NOMO-1 treated with DMSO at 0.1 percent for 48 hours (cell line): ENCODE data around the gene RAB38.
A peak's percentile ranks its signal among the peaks of the same experiment; 100 is the strongest.

Source experiments
- DNase-seq: peaks from one replicate; lab custom pipeline; 2025; ENCODE audit not compliant: unreplicated experiment; lab: John Stamatoyannopoulos, UW

The RAB38 gene

DNA sequence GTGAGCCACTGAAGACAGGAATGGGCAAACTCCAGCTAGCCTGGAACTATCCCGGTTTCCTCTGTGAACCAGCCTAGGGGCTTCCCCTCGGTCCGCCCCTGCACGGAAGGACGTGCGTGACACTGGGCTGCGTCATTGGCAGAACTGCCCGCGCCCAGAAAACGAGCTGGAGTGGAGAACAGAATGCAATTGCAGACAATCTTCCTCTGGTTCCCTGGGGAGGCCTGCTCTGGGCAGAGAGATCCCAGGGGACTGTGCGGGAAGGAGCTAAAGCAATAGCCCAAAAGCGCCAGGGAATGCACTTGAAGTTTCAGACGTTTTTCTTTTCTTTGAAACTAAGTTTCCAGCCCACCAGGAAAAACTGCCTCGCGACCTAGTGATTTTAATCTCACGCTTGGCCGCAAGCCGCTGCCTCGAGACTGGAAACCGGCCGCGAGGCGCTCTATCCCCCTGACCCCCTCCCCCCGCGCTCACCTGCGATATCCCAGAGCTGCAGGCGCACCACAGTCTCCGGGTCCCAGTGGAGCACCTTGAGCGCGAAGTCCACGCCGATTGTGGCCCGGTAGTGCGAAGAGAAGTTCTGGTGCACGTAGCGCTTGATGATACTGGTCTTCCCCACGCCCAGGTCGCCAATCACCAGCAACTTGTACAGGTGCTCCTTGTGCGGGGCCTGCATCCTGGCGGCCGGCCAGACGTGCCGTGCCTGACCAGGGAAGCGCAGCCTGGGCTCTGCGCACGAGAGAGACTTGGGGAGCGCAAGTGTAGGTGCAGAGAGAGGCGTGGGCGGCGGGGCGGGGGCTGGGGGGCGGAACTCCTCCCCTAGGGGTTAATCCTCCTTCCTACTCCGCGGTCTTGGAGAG is at the start of gene RAB38:
Gene RAB38 (minus strand): TSS at position 735 of the 860 bp plus-strand sequence. CDS start 59 bp downstream, at position 676.
- no peak for DNase-seq

DNA sequence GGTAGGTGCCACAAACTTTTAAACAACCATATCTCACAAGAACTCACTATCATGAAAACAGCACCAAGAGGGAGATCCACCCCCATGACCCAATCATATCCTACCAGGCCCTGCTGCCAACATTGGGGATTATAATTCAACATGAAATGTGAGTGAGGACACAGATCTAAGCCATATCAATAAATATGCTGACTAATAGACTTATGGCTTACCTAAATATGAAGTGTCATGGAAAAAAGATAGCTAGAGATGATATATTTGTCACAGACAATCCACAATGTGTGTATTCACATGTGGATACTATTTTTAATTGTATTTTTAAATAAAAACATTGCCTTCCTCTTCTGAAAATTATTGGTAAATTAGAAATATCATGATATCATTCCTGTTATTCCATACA is 38.2 kb upstream of the RAB38 start:
- no peak for DNase-seq

GRCh38 chr11:88212300-88212699 is 37.1 kb upstream of the RAB38 start:
- DNase-seq: no peak

DNA sequence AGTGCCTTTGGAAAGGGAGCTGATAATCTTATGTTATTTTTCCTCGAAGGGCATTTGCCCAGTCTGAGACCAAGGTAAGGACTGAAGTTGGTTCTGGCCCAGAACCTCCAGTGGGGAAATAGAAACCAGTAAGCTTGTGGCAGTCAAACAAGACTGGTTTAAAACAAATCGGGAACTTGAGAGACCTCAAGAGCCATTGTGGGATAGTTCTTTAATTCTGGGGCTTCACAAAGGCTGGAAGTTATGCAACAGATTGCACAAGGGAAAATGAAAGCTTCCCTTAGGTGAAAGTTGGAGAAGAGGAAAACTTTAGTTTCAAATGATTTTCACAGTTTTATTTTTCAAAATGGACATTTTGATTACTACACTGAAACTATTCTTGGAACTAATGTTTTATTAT is 33.5 kb upstream of the RAB38 start:
- DNase-seq: peak; percentile 67

- DNase-seq: no peak
Measured at GRCh38 chr11:88206751-88207150, 31.5 kb upstream of the RAB38 start.

DNA sequence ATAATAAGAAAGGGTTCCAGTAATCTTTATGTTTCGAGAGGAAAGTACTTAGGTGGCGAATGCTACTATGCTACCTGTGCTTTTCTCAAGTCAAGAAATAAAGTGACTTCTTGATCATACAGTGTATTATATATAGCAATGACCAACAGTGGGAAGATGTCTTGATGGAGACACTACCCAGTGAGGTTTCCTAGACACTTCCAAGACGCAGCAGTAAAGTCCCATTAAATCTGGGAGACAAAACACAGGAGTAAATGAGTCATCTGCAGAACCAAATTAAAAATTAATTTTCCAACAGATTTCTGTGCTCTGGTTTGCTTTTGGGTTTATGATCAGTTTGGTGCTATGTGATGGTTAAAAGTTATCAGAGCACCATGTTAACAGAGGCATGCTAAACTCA is 29.1 kb upstream of the RAB38 start:
- no peak for DNase-seq

- no peak for DNase-seq
Measured at GRCh38 chr11:88203604-88204003, 28.4 kb upstream of the RAB38 start.

- no peak for DNase-seq
Measured at GRCh38 chr11:88202498-88202897, 27.3 kb upstream of the RAB38 start.

DNA sequence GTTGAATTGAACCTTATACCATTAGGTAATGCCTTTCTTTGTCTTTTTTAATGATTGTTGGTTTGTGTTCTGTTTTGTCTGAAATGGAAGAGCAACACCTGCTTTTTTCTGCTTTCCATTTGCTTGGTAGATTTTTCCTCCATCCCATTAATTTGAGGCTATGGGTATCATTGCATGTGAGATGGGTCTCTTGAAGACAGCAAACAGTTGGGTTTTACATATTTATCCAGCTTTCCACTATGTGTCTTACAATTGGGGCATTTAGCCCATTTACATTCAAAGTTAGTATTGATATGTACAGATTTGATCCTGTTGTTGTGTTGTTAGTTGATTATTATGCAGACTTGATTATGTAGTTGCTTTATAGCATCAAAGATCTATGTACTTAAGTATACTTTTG is 21.1 kb upstream of the RAB38 start:
- no peak for DNase-seq

DNA sequence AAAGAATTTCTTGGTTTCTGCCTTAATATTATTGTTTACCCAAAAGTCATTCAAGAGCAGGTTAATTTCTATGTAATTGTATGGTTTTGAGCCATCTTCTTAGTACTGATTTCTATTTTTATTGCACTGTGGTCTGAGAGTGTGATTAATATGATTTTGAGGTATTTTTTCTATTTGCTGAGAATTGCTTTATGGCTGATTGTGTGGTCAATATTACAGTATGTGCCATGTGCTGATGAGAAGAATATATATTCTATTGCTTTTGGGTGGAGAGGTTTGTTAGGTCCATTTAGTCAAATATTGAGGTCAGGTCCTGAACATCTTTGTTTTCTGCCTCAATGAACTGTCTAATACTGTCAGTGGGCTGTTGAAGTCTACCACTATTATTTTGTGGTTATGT is 20.7 kb upstream of the RAB38 start:
- DNase-seq: no peak

DNA sequence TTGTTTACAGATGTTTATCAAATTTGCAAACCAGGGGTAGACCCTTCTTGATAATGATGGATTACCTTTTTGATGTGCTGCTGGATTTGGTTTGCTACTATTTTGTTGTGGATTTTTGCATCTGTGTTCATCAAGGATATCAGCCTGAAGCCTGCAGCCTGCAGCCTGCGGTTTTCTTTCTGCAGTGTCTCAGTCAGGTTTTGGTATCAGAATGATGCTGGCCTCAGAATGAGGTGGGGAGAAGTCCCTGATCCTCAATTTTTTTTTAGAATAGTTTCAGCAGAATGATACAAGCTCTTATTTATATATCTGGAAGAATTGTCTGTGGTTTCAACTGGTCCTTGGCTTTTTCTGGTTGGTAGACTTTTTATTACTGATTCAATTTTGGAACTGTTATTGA is 19.7 kb upstream of the RAB38 start:
- DNase-seq: no peak

DNA sequence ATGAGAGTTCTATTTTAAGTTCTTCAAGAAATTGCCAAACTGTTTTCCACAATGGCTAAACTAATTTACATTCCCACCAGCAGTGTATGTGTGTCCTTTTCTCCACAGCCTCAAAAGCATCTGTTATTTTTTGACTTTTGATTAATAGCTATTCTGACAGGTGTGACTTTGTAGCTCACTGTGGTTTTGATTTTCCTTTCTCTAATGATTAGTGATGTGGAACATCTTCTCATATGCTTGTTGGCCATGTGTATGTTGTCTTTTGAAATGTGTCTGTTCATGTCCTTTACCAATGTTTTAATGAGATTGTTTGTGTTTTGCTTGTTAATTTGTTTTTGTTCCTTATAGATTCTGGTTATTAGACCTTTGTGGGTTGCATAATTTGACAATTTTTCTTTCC is 18.0 kb upstream of the RAB38 start:
- DNase-seq: no peak

DNA sequence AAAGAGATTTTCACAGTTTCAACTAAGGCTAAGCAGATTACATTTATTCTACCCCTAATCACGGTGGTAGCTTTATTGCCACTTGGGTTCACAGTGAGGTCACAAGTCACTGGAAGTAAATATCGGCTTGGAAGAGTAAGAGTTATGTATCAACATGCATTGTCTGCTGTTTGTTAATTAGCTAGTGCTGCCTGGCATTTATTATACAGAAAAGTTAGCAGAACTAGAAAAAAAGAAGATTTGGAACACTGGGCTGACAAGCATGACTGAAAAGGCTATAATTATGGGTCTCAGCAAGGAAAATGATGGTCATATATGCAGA is 13.7 kb upstream of the RAB38 start:
- no peak for DNase-seq

DNA sequence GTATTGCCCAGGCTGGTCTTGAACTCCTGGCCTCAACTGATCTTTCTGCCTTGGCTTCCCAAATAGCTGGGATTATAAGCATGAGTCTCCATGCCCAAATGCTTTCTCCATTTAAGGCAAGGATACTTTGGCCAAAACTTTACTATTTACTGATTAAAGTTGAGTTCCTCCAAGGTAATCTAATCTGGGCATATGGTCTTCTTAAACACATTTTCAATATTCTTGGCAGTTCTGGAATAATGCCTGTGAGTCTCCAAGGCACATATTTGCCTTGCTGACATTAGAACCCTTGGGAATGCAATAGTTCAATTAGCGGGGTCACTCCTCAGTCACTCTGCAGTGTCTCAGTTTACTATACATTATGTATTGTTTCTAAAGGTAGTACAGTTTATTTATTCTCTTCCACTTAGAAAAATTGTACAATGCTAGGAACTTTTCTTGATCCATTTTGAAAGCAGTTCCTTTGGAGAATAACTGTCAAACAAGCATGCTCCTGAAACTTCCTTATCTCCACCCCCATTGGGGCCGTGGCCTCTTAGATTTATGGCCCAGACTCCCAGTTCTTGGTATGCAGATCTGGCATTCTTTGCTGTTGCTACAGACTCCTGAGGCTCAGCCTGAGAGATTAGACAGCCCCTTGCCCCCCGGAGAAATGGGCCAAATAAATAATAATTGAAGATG is 13.1 kb upstream of the RAB38 start:
- no peak for DNase-seq

DNA sequence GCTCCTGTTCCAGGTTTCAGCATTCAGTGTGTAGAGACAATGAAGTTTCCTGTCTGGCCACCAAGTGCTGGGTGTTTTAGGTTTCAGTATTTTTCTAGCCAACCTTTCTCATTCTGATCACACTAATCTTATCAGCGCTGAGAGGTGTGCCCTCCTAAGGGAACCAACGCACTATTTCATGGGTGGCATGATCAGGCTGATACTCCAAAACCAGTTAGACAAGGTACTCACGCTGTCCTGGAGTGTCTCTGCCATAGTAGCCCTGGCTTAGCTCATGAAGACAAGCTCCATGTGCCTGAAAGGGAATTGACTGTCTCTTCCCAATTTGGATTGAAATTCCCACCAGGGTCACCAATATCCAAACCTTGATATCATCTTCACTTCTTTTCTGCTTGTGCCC is 8.0 kb upstream of the RAB38 start:
- no peak for DNase-seq

DNA sequence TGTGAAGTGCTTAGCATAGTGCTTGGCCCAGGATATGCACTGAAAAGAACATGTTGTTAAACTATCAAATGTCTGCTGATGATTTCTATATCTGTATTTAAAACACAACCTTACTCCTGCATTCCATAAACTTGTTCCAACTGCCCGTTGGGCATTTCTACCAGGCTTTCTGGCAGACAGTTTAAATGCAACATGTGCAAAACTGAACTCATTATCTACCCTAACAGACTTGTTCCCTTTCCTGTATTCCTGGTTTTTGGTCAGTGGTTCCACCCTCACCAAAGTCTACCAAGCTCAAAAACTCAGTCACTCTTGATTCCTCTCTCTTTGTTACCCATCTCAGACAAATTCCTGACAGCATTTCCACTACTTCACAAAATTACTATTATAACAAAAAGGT is 6.5 kb upstream of the RAB38 start:
- no peak for DNase-seq

GRCh38 chr11:88179971-88180629 is 4.9 kb upstream of the RAB38 start:
- no peak for DNase-seq

- DNase-seq: no peak
Measured at GRCh38 chr11:88179141-88179540, 3.9 kb upstream of the RAB38 start.

- no peak for DNase-seq
Measured at GRCh38 chr11:88178191-88178590, 2.9 kb upstream of the RAB38 start.

- DNase-seq: no peak
Measured at GRCh38 chr11:88175569-88176075, 379 bp upstream of the RAB38 start.

DNA sequence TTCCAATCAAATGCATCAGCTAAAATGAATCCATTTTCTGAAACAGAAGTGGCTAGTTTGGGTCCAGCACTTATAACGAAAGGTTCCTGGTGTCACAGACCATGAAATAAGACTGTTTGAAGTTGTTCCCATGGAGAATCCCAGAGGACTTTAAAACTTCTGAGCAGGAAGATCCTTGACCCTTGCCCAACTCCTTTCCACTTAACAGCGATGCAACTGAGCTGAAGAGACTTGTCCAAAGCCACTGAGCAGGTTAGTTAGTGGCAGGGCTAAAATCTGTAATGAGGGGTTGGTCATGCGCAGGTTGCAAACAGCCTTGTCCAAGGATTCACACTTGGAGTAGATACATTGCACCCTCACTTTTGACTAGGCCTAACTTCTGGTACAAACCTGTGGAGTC is 1.3 kb downstream of the RAB38 start:
- DNase-seq: no peak

DNA sequence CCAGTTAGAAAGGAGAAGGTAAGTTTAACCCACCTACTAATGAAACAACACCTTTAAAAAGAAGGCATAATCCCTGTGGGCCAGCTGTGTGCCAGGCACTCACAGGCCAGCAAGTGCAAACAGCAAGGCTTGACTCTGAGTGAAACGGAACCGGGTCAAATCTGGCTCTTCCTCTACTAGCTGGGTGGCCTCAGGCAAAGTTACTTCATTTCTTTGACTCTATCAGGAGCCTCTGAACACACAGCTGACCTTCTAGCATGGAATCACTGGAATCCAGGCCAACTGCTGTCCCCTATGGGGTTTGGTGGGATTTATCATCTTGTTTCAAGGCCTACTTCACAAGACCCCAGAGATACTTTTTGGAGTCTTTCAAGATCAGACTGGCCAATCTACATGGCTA is 3.3 kb downstream of the RAB38 start:
- DNase-seq: no peak
